ENCODE data around the gene NEUROD1.

Gene NEUROD1

DNA sequence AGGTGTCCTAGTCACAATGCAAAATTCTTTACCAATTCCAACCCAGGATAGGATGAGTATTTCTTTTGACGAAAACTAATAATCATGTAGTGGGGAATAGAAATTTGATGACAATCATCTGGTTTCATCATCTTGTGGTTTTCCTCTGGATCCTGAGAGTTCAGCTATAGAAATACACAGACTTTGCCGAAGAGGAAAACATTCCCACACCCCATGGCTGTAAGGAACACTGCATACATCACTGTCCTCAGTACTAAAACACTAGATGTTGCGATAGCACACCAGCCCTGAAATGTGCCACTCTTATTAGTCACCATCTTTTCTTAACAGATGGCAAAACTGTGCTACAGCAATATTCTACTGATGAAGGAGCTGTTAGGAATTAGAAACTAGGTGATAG lies 52.8 kb downstream of the NEUROD1 start:
- Histone ChIP-seq H3K9me3 (ENCODE audit: severe bottlenecking) (no peaks in the 10 kb centered on the region), H3K27me3 (ENCODE audit: insufficient read depth, poor library complexity, severe bottlenecking) (no peaks in the 10 kb centered on the region), H3K4me3 (ENCODE audit: severe bottlenecking) (no peak overlapping the region), H3K36me3 (ENCODE audit: low read depth) (no peaks in the 10 kb centered on the region), H3K27ac (ENCODE audit: poor library complexity, severe bottlenecking) (no peak overlapping the region), H3K4me1 (ENCODE audit: insufficient read depth, poor library complexity, severe bottlenecking) (no peaks in the 10 kb centered on the region)
- DNase-seq (ENCODE audit: low spot score) (no peak), ATAC-seq (ENCODE audit: low read depth) (no peak; the same call in 2 of the 3 replicates)
- TF ChIP-seq, protein P1, sequence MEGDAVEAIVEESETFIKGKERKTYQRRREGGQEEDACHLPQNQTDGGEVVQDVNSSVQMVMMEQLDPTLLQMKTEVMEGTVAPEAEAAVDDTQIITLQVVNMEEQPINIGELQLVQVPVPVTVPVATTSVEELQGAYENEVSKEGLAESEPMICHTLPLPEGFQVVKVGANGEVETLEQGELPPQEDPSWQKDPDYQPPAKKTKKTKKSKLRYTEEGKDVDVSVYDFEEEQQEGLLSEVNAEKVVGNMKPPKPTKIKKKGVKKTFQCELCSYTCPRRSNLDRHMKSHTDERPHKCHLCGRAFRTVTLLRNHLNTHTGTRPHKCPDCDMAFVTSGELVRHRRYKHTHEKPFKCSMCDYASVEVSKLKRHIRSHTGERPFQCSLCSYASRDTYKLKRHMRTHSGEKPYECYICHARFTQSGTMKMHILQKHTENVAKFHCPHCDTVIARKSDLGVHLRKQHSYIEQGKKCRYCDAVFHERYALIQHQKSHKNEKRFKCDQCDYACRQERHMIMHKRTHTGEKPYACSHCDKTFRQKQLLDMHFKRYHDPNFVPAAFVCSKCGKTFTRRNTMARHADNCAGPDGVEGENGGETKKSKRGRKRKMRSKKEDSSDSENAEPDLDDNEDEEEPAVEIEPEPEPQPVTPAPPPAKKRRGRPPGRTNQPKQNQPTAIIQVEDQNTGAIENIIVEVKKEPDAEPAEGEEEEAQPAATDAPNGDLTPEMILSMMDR (IDR thresholded peaks at IDR 0.05; ENCODE audit: poor library complexity, severe bottlenecking) = no peak

DNA sequence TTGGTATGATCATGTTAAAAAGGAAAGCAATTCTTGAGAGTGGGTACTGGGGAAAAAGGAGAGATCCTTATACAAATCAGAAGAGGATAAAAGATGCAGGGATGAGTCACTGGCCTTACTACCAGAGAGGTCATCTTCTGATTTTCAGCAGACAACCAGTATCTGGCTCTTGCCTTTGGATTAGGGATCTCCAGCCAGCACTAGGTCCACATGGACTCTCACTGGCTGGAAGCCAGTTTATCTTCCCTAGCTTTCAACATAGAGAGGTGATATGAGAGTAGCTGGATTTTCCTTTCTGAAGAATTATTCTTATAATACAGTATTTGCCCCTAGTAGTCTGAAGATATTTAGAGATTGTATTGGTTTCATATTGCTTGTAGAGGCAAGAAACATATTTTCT lies 53.6 kb downstream of the NEUROD1 start:
- Histone ChIP-seq H3K4me1 (ENCODE audit: insufficient read depth, poor library complexity, severe bottlenecking) (no peaks in the 10 kb centered on the region), H3K36me3 (ENCODE audit: low read depth) (no peaks in the 10 kb centered on the region), H3K27me3 (ENCODE audit: insufficient read depth, poor library complexity, severe bottlenecking) (no peaks in the 10 kb centered on the region), H3K27ac (ENCODE audit: poor library complexity, severe bottlenecking) (no peak overlapping the region), H3K4me3 (ENCODE audit: severe bottlenecking) (no peak overlapping the region), H3K9me3 (ENCODE audit: severe bottlenecking) (no peaks in the 10 kb centered on the region)
- ATAC-seq (ENCODE audit: low read depth) = no peak
- no peak for DNase-seq (ENCODE audit: low spot score)
- TF ChIP-seq, protein P1 (IDR thresholded peaks at IDR 0.05; ENCODE audit: poor library complexity, severe bottlenecking) = no peak

Measured in RWPE2 (cell line).